Uterus (tissue), 4 donors: ENCODE results near the gene PCDHGA7. TPM values are rescaled to one million over a fixed set of nuclear protein-coding genes. Genes with fewer than 3 reads are reported as not detected.

ENCODE experiments used
- DNase-seq, 2 donors: peaks; one replicate each; pipeline ENCODE4 v3.0.0-alpha.2; 2019 to 2020
- H3K27ac ChIP-seq, 2 donors: fragments of 200-600 bp; sonication (generic); 1 replicate in 1 of 2; 2 replicates in 1 of 2; pipeline ENCODE4 v1.5.1; 2016 to 2018
- H3K27me3 ChIP-seq, 2 donors: fragments of 200-600 bp; sonication (generic); one replicate each; pipeline ENCODE4 v1.5.1; 2018 to 2019; ENCODE audit warnings: control low read depth in 1 of 2
- H3K36me3 ChIP-seq, 2 donors: fragments of 200-600 bp; sonication (generic); one replicate each; pipeline ENCODE4 v1.5.1; 2019; ENCODE audit warnings: control low read depth in 1 of 2
- H3K4me1 ChIP-seq, 2 donors: fragments of 200-600 bp; sonication (generic); one replicate each; pipeline ENCODE4 v1.5.1; 2018 to 2019; ENCODE audit warnings: control low read depth in 1 of 2
- H3K4me3 ChIP-seq, 2 donors: fragments of 200-600 bp; sonication (generic); 1 replicate in 1 of 2; 2 replicates in 1 of 2; pipeline ENCODE4 v1.5.1; 2018 to 2019; ENCODE audit warnings: mild to moderate bottlenecking in 1 of 2
- H3K9me3 ChIP-seq, 2 donors: fragments of 200-600 bp; sonication (generic); one replicate each; pipeline ENCODE4 v1.5.1; 2019; ENCODE audit warnings: control low read depth in 1 of 2
- CTCF ChIP-seq, 4 experiments: fragments of 200-600 bp in 2 of 4; fragments of 450-650 bp in 2 of 4; sonication (generic) in 2 of 4; IDR thresholded peaks; one replicate each; pipeline ENCODE4 v1.5.1; 2016 to 2019; ENCODE audit warnings: antibody characterized with exemption in 4 of 4, mild to moderate bottlenecking in 2 of 4, moderate library complexity in 1 of 4
- POLR2A ChIP-seq, 2 donors: fragments of 450-650 bp; IDR thresholded peaks; one replicate each; pipeline ENCODE4 v1.6.1; 2016; ENCODE audit warnings: antibody characterized with exemption in 2 of 2, mild to moderate bottlenecking in 1 of 2, moderate library complexity in 1 of 2
- intact Hi-C: fragments of 100-400 bp; cut with DNase I; formaldehyde crosslinking; loops from one replicate; pipeline ENCODE4 v1.15.1; 2023; ENCODE audit warnings: low total_unique reads
- total RNA-seq, 4 donors: library from RNA; depleted of rRNA in 3 of 4; stranded (reverse); fragments of >200 nt in 3 of 4; gene quantifications; one replicate each; pipeline versions ENCODE4 v1.1.0 to v1.2.4, GENCODE V29; 2014 to 2023
- donor health status: DM: yes; HTN: yes; CAD: no.

Gene PCDHGA7
- total RNA-seq, 4 donors from 2014 or later = 10.0 to 14.1 (median 11.8) TPM

GRCh38 chr5:141419074-141419880 is 36.7 kb downstream of the PCDHGA7 start:
- intact Hi-C loops = no loop called here
- no peak for DNase-seq
- no peak overlapping the region for H3K4me3 ChIP-seq
- H3K9me3 ChIP-seq = peaks cover 0 to 96% of the 10 kb centered on the region in 2 donors
- no peaks in the 10 kb centered on the region for H3K4me1 ChIP-seq
- no peak for TF ChIP-seq POLR2A (IDR thresholded peaks at IDR 0.05)
- no peak for TF ChIP-seq CTCF (IDR thresholded peaks at IDR 0.05)
- no peaks in the 10 kb centered on the region for H3K36me3 ChIP-seq
- no peak overlapping the region for H3K27ac ChIP-seq
- no peaks in the 10 kb centered on the region for H3K27me3 ChIP-seq

- Histone ChIP-seq H3K27ac (no peak within 1 kb of the TSS), H3K4me1 (no peaks in the 10 kb centered on the region), H3K36me3 (no peaks in the 10 kb centered on the region), H3K27me3 (no peaks in the 10 kb centered on the region), H3K9me3 (peaks cover 0 to 98% of the 10 kb centered on the region in 2 donors), H3K4me3 (no peak within 1 kb of the TSS)
- intact Hi-C loops = no loop called here
- TF ChIP-seq CTCF (IDR thresholded peaks at IDR 0.05) = no peak
- no peak for DNase-seq
These were observed 38.4 kb downstream of the PCDHGA7 start, which contains the start of gene PCDHGA11 for GRCh38 chr5:141420855-141421488. Gene PCDHGA11, plus strand, starts transcription at chr5:141421051. Its CDS starts 177 bp downstream, at chr5:141421228.

- H3K4me3 ChIP-seq = no peak overlapping the region
- H3K27me3 ChIP-seq = no peaks in the 10 kb centered on the region
- TF ChIP-seq CTCF (IDR thresholded peaks at IDR 0.05) = no peak
- TF ChIP-seq POLR2A (IDR thresholded peaks at IDR 0.05) = no peak
- no peaks in the 10 kb centered on the region for H3K36me3 ChIP-seq
- DNase-seq = no peak
- intact Hi-C loops = no loop called here
- no peaks in the 10 kb centered on the region for H3K4me1 ChIP-seq
- H3K9me3 ChIP-seq = peaks cover 0 to 98% of the 10 kb centered on the region in 2 donors
- no peak overlapping the region for H3K27ac ChIP-seq
These were observed 38.9 kb downstream of the PCDHGA7 start for GRCh38 chr5:141421489-141421855.

- no peaks in the 10 kb centered on the region for H3K36me3 ChIP-seq
- H3K4me3 ChIP-seq = no peak overlapping the region
- H3K27me3 ChIP-seq = no peaks in the 10 kb centered on the region
- no peak overlapping the region for H3K27ac ChIP-seq
- peaks cover 0 to 98% of the 10 kb centered on the region in 2 donors for H3K9me3 ChIP-seq
- no peaks in the 10 kb centered on the region for H3K4me1 ChIP-seq
- TF ChIP-seq CTCF (IDR thresholded peaks at IDR 0.05) = no peak
- TF ChIP-seq POLR2A (IDR thresholded peaks at IDR 0.05) = no peak
- intact Hi-C loops = no loop called here
- DNase-seq = no peak
These were observed 40.3 kb downstream of the PCDHGA7 start for GRCh38 chr5:141422742-141423291.
